Measurements from ENCODE around the gene MAIP1. TPM values are rescaled to one million over a fixed set of nuclear protein-coding genes. Genes with fewer than 3 reads are reported as not detected.

MAIP1 gene
- total RNA-seq, 1 donor from 2014 or later = 14.8 TPM

DNA sequence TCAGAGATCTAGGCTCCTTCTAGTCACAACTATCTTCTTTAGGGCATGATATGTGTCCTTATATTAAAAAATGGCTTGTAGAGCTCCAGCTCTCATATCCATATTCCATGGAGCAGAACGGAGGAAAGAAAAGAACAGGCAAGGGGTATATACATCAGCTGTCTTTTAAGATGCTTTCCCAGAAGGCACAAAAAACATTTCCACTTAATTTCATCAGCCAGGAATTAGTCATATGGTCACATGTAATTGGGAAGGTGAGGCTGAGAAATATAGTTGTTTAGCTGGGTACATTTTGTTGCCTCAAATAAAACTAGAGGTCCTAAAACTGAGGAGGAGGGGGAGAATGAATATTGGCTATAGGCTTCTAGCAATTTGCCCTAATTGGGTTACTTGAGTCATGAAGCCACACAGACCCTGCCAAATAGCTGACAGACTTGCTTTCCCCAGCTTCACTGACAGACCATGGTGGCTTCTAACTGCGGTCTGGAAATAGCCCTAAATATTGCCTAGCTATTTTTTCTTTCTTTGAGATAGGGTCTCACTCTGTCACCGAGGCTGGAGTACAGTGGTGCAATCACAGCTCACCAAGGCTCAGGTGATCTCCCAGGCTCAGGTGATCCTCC, 20.0 kb downstream of the MAIP1 start:
- no peak for ATAC-seq
- intact Hi-C loops (cut with DNase I) = no loop called here
- Histone ChIP-seq H3K4me3 (no peak overlapping the region), H3K27ac (no peak overlapping the region), H3K36me3 (no peaks in the 10 kb centered on the region), H3K4me1 (peaks cover 6% of the 10 kb centered on the region), H3K27me3 (ENCODE audit: low read depth) (no peaks in the 10 kb centered on the region), H3K9me3 (no peaks in the 10 kb centered on the region)
- TF ChIP-seq, protein P1, sequence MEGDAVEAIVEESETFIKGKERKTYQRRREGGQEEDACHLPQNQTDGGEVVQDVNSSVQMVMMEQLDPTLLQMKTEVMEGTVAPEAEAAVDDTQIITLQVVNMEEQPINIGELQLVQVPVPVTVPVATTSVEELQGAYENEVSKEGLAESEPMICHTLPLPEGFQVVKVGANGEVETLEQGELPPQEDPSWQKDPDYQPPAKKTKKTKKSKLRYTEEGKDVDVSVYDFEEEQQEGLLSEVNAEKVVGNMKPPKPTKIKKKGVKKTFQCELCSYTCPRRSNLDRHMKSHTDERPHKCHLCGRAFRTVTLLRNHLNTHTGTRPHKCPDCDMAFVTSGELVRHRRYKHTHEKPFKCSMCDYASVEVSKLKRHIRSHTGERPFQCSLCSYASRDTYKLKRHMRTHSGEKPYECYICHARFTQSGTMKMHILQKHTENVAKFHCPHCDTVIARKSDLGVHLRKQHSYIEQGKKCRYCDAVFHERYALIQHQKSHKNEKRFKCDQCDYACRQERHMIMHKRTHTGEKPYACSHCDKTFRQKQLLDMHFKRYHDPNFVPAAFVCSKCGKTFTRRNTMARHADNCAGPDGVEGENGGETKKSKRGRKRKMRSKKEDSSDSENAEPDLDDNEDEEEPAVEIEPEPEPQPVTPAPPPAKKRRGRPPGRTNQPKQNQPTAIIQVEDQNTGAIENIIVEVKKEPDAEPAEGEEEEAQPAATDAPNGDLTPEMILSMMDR (IDR thresholded peaks at IDR 0.05) = no peak
- DNase-seq = no peak

DNA sequence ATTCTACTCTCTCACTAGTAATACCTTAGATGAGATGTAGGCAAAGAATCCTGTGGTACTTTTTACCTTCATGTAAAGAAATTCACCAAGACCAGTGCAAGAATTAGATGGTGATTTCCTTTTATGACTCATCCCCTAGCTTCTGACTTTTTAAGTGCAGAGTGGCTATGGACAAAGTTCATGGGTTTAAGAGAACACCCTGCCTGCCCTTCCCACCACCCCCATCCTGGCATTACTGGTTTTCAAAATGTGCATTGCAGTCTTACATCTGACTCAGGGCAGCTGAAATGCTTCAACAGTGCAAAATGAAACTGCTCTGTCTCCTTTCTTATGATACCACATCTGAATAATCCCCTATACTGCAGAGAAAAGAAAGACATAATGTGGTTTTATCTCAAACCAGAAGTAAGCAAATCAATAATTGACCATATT, 22.6 kb downstream of the MAIP1 start:
- ATAC-seq (peak in 1 of 2 donors; percentile 13), DNase-seq (no peak)
- Histone ChIP-seq H3K27me3 (ENCODE audit: low read depth) (no peaks in the 10 kb centered on the region), H3K27ac (no peak overlapping the region), H3K4me3 (no peak overlapping the region), H3K9me3 (no peaks in the 10 kb centered on the region), H3K36me3 (no peaks in the 10 kb centered on the region), H3K4me1 (peaks cover 6% of the 10 kb centered on the region)
- intact Hi-C loops (cut with DNase I) = no loop called here
- TF ChIP-seq, protein P1 (IDR thresholded peaks at IDR 0.05) = no peak

DNA sequence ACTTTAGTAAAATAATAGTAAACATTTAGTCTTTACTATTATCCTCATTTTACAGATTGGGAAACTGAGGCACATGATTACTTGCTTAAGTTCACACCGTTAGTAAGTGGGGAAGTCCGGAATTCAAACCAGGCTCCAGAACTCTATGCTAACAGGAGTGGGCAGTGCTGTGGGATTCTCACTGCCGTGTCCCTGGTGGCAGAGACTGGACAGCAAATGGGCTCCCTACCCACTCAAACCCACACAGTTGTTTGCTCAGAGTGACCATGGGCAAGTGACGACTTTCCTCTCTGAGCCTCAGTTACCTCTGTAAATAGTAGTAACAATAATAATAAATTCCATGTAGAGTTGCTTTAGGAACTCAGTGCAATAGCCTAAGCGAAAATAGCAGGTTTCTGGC, 24.0 kb downstream of the MAIP1 start:
- ATAC-seq (peak in 1 of 2 donors; percentile 26), DNase-seq (no peak)
- TF ChIP-seq, protein P1 (IDR thresholded peaks at IDR 0.05) = no peak
- Histone ChIP-seq H3K36me3 (no peaks in the 10 kb centered on the region), H3K27me3 (ENCODE audit: low read depth) (no peaks in the 10 kb centered on the region), H3K27ac (no peak overlapping the region), H3K4me1 (peaks cover 6% of the 10 kb centered on the region), H3K4me3 (peak overlapping the region; percentile 18), H3K9me3 (no peaks in the 10 kb centered on the region)
- intact Hi-C loops (cut with DNase I) = no loop called here

DNA sequence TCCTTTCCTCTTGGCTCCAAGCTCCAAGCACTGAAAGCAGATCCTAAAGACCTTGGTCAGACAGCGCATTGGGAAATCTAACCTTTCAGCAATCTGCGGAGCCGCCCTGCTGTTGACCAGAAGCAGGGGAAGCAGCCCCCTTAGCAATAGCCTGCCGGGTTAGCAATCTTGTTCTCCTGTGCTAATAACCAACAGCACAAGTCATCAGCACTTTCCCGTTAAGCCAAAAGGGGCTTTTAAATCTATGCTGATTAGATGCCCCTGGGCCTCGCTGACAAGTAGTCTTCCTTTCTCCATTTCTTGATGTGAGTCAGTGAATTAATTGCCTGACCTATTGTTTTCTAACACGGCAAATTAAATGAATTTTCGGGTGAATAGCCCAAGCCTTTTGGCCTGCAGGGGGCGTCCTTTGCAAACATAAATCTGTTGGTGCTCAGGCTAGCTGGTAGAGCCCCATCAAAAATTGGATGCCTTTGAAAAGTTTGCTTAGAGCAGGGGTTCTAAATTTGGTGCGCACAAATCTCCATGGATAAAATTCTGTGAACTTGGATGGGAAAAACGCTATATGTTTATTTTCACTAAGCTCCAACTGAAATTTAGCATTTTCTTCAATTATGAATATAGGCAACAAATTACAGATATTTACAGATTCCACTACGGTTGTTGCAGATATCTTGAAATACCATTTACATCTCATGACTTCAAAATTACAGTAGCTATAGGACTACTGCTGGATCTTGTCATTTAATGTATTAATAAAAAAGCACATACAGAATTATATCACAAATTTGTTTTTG, 24.6 kb downstream of the MAIP1 start:
- H3K36me3 ChIP-seq = no peaks in the 10 kb centered on the region
- H3K9me3 ChIP-seq = no peaks in the 10 kb centered on the region
- no peaks in the 10 kb centered on the region for H3K27me3 ChIP-seq (ENCODE audit: low read depth)
- ATAC-seq = peak; percentile 85 to 87
- H3K4me1 ChIP-seq = peaks cover 6% of the 10 kb centered on the region
- H3K4me3 ChIP-seq = peak overlapping the region; percentile 18
- peak; percentile 85 for DNase-seq
- TF ChIP-seq, protein P1 (IDR thresholded peaks at IDR 0.05) = peak; percentile 90
- no peak overlapping the region for H3K27ac ChIP-seq
- intact Hi-C loops (cut with DNase I) = loop anchor here (5.0 kb wide), 1 partner anchor 502 kb away; no protein-coding TSS in a partner anchor

DNA sequence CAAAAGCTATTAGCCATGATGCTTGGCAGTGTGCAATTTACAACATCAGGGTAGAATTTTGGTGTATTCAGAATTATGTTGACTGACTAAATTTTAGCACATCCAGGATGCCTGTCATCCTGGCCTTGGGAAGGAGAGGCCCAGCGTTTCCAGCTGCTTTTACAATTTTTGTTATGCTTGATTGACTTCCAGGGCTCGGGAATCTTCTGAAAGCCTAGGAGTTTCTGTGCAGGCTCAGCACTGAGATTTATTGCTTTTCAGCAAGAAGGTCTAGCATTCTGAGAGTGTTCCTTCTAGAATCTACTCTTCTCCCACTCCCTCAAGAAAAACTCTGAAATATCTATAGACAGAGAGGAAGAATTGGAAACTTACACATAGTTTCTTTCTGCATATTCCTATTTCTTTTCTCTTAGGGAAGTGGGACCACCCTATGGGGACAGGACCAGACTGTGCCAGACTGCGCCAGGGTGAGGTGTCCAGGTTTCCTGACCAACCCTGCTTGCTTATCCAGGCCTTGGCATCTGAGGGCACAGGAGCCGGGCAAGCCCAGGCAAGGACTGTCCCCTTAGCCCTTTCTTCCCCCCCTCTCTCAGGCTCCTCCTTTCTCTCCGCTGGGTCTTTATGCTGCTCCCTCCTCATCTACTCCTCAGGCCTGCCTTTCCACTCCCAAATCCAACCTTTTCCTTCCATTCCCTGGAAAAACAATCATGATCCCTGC, 26.9 kb downstream of the MAIP1 start:
- no peak overlapping the region for H3K4me3 ChIP-seq
- DNase-seq (no peak), ATAC-seq (no peak)
- H3K27ac ChIP-seq = no peak overlapping the region
- H3K9me3 ChIP-seq = no peaks in the 10 kb centered on the region
- no peaks in the 10 kb centered on the region for H3K27me3 ChIP-seq (ENCODE audit: low read depth)
- H3K4me1 ChIP-seq = peaks cover 6% of the 10 kb centered on the region
- TF ChIP-seq, protein P1 (IDR thresholded peaks at IDR 0.05) = no peak
- no peaks in the 10 kb centered on the region for H3K36me3 ChIP-seq
- intact Hi-C loops (cut with DNase I) = loop anchor here (5.0 kb wide), 1 partner anchor 500 kb away; no protein-coding TSS in a partner anchor

Data from lower lobe of right lung (tissue), 2 donors.